ENCODE measurements around the gene ACKR3.

ACKR3 gene

GRCh38 chr2:236570081-236570868, 650 bp downstream of the ACKR3 start:
- Histone ChIP-seq H3K36me3 (ENCODE audit: control insufficient read depth, insufficient read depth, low read length) (no peaks in the 10 kb centered on the region), H3K4me1 (ENCODE audit: control insufficient read depth, insufficient read depth, low read length, poor library complexity, severe bottlenecking) (peaks cover 20% of the 10 kb centered on the region), H3K27ac (ENCODE audit: low read depth, low read length, severe bottlenecking) (peak overlapping the region; percentile 64), H3K9me3 (ENCODE audit: control insufficient read depth, low read length) (no peaks in the 10 kb centered on the region), H3K4me3 (ENCODE audit: extremely low read depth, insufficient read depth, low read length, poor library complexity, severe bottlenecking) (peak overlapping the region; percentile 32)
- 25 to 56% methylated on average over 1 to 2 of the region's 6 CpGs for WGBS, 2 experiments (ENCODE audit: insufficient coverage in 2 of 2)

- 48 to 58% methylated on average over 2 to 6 of the region's 6 CpGs for WGBS, 2 experiments (ENCODE audit: insufficient coverage in 2 of 2)
- H3K27ac ChIP-seq (ENCODE audit: low read depth, low read length, severe bottlenecking): no peak overlapping the region
- peaks cover 25% of the 10 kb centered on the region for H3K4me1 ChIP-seq (ENCODE audit: control insufficient read depth, insufficient read depth, low read length, poor library complexity, severe bottlenecking)
- H3K9me3 ChIP-seq (ENCODE audit: control insufficient read depth, low read length): no peaks in the 10 kb centered on the region
- no peaks in the 10 kb centered on the region for H3K36me3 ChIP-seq (ENCODE audit: control insufficient read depth, insufficient read depth, low read length)
- H3K4me3 ChIP-seq (ENCODE audit: extremely low read depth, insufficient read depth, low read length, poor library complexity, severe bottlenecking): peak overlapping the region; percentile 32
Observed at GRCh38 chr2:236571145-236571544, 1.5 kb downstream of the ACKR3 start.

DNA sequence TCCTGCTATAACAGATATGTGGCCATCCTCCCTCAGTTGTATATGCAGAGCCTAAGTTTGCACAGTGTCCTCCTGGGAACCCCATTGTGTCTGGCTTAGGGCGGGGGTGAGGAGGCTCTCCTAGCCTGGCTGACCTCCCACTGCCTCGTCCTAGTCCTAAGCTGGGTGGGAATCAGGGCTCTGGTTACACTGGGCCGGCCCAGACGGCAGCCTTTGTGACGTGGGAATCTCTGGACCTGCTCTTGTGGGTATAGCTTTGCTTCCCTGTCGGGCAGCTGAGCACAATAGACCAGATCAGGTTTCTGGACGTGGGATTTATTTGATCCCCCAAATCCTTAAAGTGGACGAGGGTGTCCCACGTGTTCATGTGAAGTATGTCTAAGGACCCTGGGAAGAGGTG, 2.9 kb downstream of the ACKR3 start:
- Histone ChIP-seq H3K27ac (ENCODE audit: low read depth, low read length, severe bottlenecking) (no peak overlapping the region), H3K36me3 (ENCODE audit: control insufficient read depth, insufficient read depth, low read length) (no peaks in the 10 kb centered on the region), H3K4me1 (ENCODE audit: control insufficient read depth, insufficient read depth, low read length, poor library complexity, severe bottlenecking) (peaks cover 25% of the 10 kb centered on the region), H3K4me3 (ENCODE audit: extremely low read depth, insufficient read depth, low read length, poor library complexity, severe bottlenecking) (no peak overlapping the region), H3K9me3 (ENCODE audit: control insufficient read depth, low read length) (no peaks in the 10 kb centered on the region)
- WGBS, 2 experiments (ENCODE audit: insufficient coverage in 2 of 2): 59 to 67% methylated on average over 9 of the region's 9 CpGs

DNA sequence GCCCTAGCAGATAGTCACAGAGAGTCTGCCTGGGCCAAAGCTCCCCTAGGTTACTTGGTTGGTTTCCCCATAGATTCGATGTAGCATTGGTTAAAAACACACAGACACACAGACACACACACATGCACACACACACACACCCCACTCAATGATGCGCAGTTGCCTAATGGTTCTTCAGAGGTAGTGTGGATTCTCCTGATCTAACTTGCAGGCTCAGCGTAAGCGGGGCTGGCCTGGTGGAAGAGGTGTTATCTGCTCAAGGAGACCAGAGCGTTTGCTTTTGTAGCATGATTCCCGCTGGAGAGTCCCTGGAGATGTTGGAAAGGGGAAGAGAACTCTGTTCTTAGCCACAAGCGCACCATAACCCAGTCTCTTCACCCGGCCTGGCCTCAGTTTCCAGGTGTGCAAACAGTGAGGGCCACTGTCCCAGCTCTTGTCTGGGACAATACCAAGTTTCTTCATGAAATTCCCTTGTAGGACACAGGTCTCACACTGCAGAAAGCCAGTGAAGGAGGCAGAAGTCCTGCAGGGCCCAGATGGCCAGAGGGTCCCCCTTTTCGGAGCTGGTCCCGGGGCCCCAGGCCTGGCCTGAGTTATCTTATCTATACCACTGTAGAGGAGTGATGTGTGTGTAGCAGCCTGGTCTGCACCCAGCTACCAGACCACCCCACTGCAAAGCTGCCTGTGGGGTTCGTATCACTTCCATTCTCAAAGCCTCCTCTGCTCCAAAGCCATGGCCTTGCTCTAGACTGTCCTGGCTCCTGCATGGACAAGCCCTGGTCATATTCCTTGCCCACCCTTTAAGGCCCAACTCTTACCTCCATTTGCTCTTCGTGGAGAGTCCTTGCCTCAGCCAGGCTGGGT, 3.7 kb downstream of the ACKR3 start:
- no peak overlapping the region for H3K4me3 ChIP-seq (ENCODE audit: extremely low read depth, insufficient read depth, low read length, poor library complexity, severe bottlenecking)
- 91 to 96% methylated on average over 9 to 11 of the region's 12 CpGs for WGBS, 2 experiments (ENCODE audit: insufficient coverage in 2 of 2)
- H3K27ac ChIP-seq (ENCODE audit: low read depth, low read length, severe bottlenecking): no peak overlapping the region
- no peaks in the 10 kb centered on the region for H3K9me3 ChIP-seq (ENCODE audit: control insufficient read depth, low read length)
- peaks cover 25% of the 10 kb centered on the region for H3K4me1 ChIP-seq (ENCODE audit: control insufficient read depth, insufficient read depth, low read length, poor library complexity, severe bottlenecking)
- no peaks in the 10 kb centered on the region for H3K36me3 ChIP-seq (ENCODE audit: control insufficient read depth, insufficient read depth, low read length)

DNA sequence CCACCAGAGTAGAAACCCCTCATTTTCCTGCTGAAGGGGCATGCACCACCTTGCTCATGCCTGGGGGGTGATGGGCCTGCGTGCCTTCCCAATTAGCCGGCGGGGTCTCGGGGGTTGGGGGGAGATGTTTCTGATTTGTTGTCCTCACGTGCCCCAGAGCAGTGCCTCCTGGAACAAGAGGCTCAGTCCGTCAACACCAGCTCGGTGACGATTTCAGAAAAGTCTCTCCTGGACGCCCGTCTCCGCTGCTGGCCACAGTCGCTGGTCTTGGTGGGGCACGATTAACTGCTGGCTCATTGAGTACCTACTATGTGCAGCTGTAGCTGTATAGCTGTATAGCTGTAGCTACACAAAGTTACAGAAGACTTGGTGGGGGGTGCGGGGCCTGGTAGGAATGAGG, 4.4 kb downstream of the ACKR3 start:
- Histone ChIP-seq H3K36me3 (ENCODE audit: control insufficient read depth, insufficient read depth, low read length) (no peaks in the 10 kb centered on the region), H3K4me1 (ENCODE audit: control insufficient read depth, insufficient read depth, low read length, poor library complexity, severe bottlenecking) (peaks cover 25% of the 10 kb centered on the region), H3K4me3 (ENCODE audit: extremely low read depth, insufficient read depth, low read length, poor library complexity, severe bottlenecking) (no peak overlapping the region), H3K9me3 (ENCODE audit: control insufficient read depth, low read length) (no peaks in the 10 kb centered on the region), H3K27ac (ENCODE audit: low read depth, low read length, severe bottlenecking) (no peak overlapping the region)
- 95 to 97% methylated on average over 13 to 14 of the region's 14 CpGs for whole genome bisulfite sequencing, 2 experiments (ENCODE audit: insufficient coverage in 2 of 2)

DNA sequence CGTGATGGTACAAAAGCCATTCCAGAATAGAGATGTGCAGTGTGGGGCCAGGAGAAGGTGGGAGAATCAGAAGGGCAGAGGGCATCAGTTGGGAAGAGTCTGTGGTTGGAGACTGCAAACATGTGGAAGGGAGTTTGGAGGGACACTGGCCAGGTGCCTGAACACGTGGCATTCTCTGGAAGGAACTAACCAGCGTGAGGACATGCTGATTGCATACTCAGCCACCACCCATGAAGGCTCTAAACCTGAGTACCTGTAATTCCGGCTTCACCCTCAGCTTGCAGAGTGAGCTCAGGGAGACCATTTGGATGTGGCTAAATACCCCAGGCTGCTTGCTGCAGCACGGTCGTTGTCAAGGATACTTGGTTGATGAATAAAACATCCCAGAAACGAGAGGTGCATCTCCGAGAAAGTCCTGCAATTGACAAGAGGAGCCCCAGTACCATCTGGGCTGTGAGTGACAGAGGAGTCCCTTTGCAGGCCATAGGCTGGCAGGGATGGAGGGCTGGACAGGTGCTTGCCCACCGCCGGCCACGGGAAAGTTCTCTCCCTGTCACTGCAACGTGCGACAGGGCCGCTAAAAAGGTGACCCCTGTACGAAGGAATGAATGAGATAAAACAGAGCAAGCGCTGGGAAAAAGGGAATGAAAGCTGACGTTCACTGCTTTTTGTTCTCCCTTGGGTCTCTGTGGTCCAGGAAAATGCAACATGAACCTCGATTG, 5.0 kb downstream of the ACKR3 start:
- Histone ChIP-seq H3K4me1 (ENCODE audit: control insufficient read depth, insufficient read depth, low read length, poor library complexity, severe bottlenecking) (peaks cover 24% of the 10 kb centered on the region), H3K27ac (ENCODE audit: low read depth, low read length, severe bottlenecking) (no peak overlapping the region), H3K9me3 (ENCODE audit: control insufficient read depth, low read length) (no peaks in the 10 kb centered on the region), H3K4me3 (ENCODE audit: extremely low read depth, insufficient read depth, low read length, poor library complexity, severe bottlenecking) (no peak overlapping the region), H3K36me3 (ENCODE audit: control insufficient read depth, insufficient read depth, low read length) (no peaks in the 10 kb centered on the region)
- 83 to 88% methylated on average over 13 to 17 of the region's 18 CpGs for WGBS, 2 experiments (ENCODE audit: insufficient coverage in 2 of 2)

DNA sequence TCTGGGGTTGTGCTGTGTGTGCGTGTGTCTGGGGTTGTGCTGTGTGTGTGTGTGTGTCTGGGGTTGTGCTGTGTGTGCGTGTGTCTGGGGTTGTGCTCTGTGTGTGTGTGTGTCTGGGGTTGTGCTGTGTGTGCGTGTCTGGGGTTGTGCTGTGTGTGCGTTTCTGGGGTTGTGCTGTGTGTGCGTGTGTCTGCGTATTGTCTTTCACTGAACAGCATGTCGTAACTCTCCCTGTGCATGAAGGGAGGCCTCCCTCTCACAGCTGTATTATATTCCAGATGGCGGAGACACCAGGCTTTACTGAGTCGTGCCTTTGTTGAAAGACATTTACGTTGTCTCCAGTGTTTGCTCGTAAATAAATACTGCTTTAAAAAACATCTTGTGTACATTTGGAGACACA, 5.9 kb downstream of the ACKR3 start:
- Histone ChIP-seq H3K9me3 (ENCODE audit: control insufficient read depth, low read length) (no peaks in the 10 kb centered on the region), H3K4me1 (ENCODE audit: control insufficient read depth, insufficient read depth, low read length, poor library complexity, severe bottlenecking) (peaks cover 18% of the 10 kb centered on the region), H3K27ac (ENCODE audit: low read depth, low read length, severe bottlenecking) (peak overlapping the region; percentile 53), H3K4me3 (ENCODE audit: extremely low read depth, insufficient read depth, low read length, poor library complexity, severe bottlenecking) (no peak overlapping the region), H3K36me3 (ENCODE audit: control insufficient read depth, insufficient read depth, low read length) (no peaks in the 10 kb centered on the region)
- 78 to 90% methylated on average over 5 to 7 of the region's 11 CpGs for WGBS, 2 experiments (ENCODE audit: insufficient coverage in 2 of 2)

- Histone ChIP-seq H3K27ac (ENCODE audit: low read depth, low read length, severe bottlenecking) (peak overlapping the region; percentile 53), H3K4me3 (ENCODE audit: extremely low read depth, insufficient read depth, low read length, poor library complexity, severe bottlenecking) (no peak overlapping the region), H3K36me3 (ENCODE audit: control insufficient read depth, insufficient read depth, low read length) (no peaks in the 10 kb centered on the region), H3K4me1 (ENCODE audit: control insufficient read depth, insufficient read depth, low read length, poor library complexity, severe bottlenecking) (peaks cover 17% of the 10 kb centered on the region), H3K9me3 (ENCODE audit: control insufficient read depth, low read length) (no peaks in the 10 kb centered on the region)
- WGBS, 2 experiments (ENCODE audit: insufficient coverage in 2 of 2): 68 to 73% methylated on average over 4 to 8 of the region's 8 CpGs
Observed at GRCh38 chr2:236576087-236576486, 6.5 kb downstream of the ACKR3 start.

- Histone ChIP-seq H3K9me3 (ENCODE audit: control insufficient read depth, low read length) (no peaks in the 10 kb centered on the region), H3K4me1 (ENCODE audit: control insufficient read depth, insufficient read depth, low read length, poor library complexity, severe bottlenecking) (peaks cover 10% of the 10 kb centered on the region), H3K4me3 (ENCODE audit: extremely low read depth, insufficient read depth, low read length, poor library complexity, severe bottlenecking) (no peak overlapping the region), H3K27ac (ENCODE audit: low read depth, low read length, severe bottlenecking) (no peak overlapping the region), H3K36me3 (ENCODE audit: control insufficient read depth, insufficient read depth, low read length) (no peaks in the 10 kb centered on the region)
- WGBS, 2 experiments (ENCODE audit: insufficient coverage in 2 of 2): 92 to 98% methylated on average over 8 to 9 of the region's 11 CpGs
Observed at GRCh38 chr2:236576953-236577352, 7.3 kb downstream of the ACKR3 start.

GRCh38 chr2:236577481-236578410, 8.1 kb downstream of the ACKR3 start:
- H3K27ac ChIP-seq (ENCODE audit: low read depth, low read length, severe bottlenecking): no peak overlapping the region

More at GRCh38 chr2:236577481-236578410, 8.1 kb downstream of the ACKR3 start:
- H3K9me3 ChIP-seq (ENCODE audit: control insufficient read depth, low read length): no peaks in the 10 kb centered on the region
- H3K4me1 ChIP-seq (ENCODE audit: control insufficient read depth, insufficient read depth, low read length, poor library complexity, severe bottlenecking): peaks cover 5% of the 10 kb centered on the region
- H3K36me3 ChIP-seq (ENCODE audit: control insufficient read depth, insufficient read depth, low read length): no peaks in the 10 kb centered on the region
- WGBS, 2 experiments (ENCODE audit: insufficient coverage in 2 of 2): 95% methylated on average over 19 to 21 of the region's 22 CpGs
- H3K4me3 ChIP-seq (ENCODE audit: extremely low read depth, insufficient read depth, low read length, poor library complexity, severe bottlenecking): no peak overlapping the region
